Measurements from ENCODE around the gene UBAC1. TPM values are rescaled to one million over a fixed set of nuclear protein-coding genes. Genes with fewer than 3 reads are reported as not detected.
"Not testable (repeated sequence)": the region's sequence is repeated elsewhere in the genome, so short reads cannot be mapped to it uniquely, and the experiment has no call there.

Gene UBAC1
- total RNA-seq, 1 experiment from 2014 or later: 58.2 TPM

DNA sequence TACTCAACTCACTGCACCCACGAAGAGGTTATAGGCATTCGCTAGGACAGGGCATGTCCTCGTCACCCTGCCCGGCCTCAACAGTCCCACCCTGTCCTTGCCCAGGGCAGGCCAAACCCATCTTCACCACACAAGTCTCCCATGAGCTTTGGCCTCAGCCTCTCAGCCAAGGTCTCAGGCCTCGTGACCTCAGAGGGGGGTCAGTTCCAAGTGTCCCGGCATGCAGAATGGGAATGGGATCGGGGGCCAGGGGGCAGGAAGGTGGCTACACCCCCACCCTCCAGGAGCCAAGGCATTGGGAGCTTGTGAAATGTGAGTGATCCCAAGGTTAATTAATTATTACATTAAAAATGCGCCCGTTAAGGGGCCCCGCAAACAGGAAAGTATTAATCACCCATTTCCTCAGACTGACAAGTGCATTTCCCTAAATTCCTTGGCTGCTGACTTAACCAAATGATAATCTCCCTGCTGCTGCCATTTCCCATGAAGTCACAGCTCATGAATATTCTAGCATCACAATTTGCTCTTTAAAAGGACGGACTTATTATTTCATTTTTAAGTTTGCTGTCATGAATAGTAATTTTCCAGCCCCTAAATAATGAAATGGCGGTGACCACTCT lies 8.0 kb upstream of the UBAC1 start:
- H3K36me3 ChIP-seq (ENCODE audit: insufficient read depth, low read length, poor library complexity, severe bottlenecking): no peaks in the 10 kb centered on the region
- no peaks in the 10 kb centered on the region for H3K27me3 ChIP-seq (replicated peaks; ENCODE audit: insufficient read depth, low read depth, low read length, poor library complexity)
- ChIA-PET CTCF (interaction anchor here (0.5 to 1.3 kb wide), 3 partner anchors 20 to 665 kb away, joined by 3 to 7 read pairs (median 4); no protein-coding TSS in a partner anchor), POLR2A (ENCODE audit: low non-redundant PET) (interaction anchor here (0.7 kb wide), 1 partner anchor 485 kb away, joined by 5 read pairs; no protein-coding TSS in a partner anchor)
- peak; percentile 97 for DNase-seq (ENCODE audit: low spot score)
- peaks cover 63% of the 10 kb centered on the region for H3K4me1 ChIP-seq (ENCODE audit: insufficient read depth, low read length, poor library complexity, severe bottlenecking)
- no peaks in the 10 kb centered on the region for H3K9me3 ChIP-seq (ENCODE audit: low read depth, low read length, poor library complexity, severe bottlenecking)
- H3K27ac ChIP-seq (ENCODE audit: low read depth, low read length, poor library complexity, severe bottlenecking): peak overlapping the region; percentile 98
- no TSS peak for BruUV-seq (replicated peaks)
- intact Hi-C loops (cut with micrococcal nuclease; ENCODE audit: unreplicated experiment): loop anchor here (5.0 to 10.0 kb wide), 2 partner anchors 83 to 256 kb away; no protein-coding TSS in a partner anchor
- no peak for TF ChIP-seq CTCF (conservative IDR thresholded peaks at IDR 0.05; ENCODE audit: low read depth, low read length)
- no peak for TF ChIP-seq EZH2 (IDR thresholded peaks at IDR 0.05; ENCODE audit: borderline replicate concordance, low read depth, low read length, poor library complexity, severe bottlenecking)
- H3K4me3 ChIP-seq (ENCODE audit: low read depth, low read length, poor library complexity, severe bottlenecking): peak overlapping the region; percentile 14

DNA sequence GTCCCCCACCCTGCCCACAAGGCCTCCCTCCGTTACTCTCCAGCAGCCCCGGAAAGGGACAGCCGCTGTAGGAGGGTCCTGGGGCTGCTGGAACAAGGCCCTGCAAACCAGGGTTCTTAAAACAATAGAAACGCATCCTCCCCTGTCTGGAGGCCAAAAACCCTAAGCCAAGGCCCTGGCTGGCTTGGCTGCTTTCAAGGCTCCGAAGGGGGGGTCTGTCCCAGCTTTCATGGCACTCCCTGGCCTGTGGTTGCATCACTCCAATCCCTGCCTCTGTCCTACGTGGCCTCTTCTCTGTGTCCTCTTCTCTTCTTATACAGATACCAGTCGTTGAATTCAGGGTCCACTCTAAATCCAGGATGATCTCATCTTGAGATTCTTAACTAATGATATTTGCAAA lies 7.4 kb upstream of the UBAC1 start:
- no TSS peak for BruUV-seq (replicated peaks)
- peak overlapping the region; percentile 98 for H3K27ac ChIP-seq (ENCODE audit: low read depth, low read length, poor library complexity, severe bottlenecking)

DNA sequence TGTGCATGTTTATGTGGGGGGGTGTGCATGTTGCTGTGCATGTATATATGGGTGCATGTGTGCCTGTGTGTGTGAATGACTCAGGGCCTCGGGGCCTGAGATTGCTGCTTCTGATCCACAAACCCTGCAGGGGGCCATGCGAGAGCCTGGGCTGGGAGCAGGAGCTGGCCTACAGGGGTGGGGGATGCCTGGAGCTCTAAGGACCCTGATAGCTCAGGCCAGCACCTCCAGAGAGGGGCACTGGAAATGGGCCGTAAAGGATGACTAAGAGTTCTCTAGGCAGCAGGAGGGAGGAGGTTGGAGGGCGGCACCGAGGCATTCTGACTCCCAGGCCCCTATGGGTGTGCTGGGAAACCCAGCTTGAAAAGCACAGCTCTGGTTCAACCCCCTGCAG lies 6.9 kb upstream of the UBAC1 start:
- Histone ChIP-seq H3K36me3 (ENCODE audit: insufficient read depth, low read length, poor library complexity, severe bottlenecking) (no peaks in the 10 kb centered on the region), H3K4me3 (ENCODE audit: low read depth, low read length, poor library complexity, severe bottlenecking) (no peak overlapping the region), H3K4me1 (ENCODE audit: insufficient read depth, low read length, poor library complexity, severe bottlenecking) (peaks cover 52% of the 10 kb centered on the region), H3K9me3 (ENCODE audit: low read depth, low read length, poor library complexity, severe bottlenecking) (no peaks in the 10 kb centered on the region), H3K27me3 (replicated peaks; ENCODE audit: insufficient read depth, low read depth, low read length, poor library complexity) (no peaks in the 10 kb centered on the region), H3K27ac (ENCODE audit: low read depth, low read length, poor library complexity, severe bottlenecking) (peak overlapping the region; percentile 98)
- no TSS peak for BruUV-seq (replicated peaks)
- TF ChIP-seq CTCF (conservative IDR thresholded peaks at IDR 0.05; ENCODE audit: low read depth, low read length) (no peak), EZH2 (IDR thresholded peaks at IDR 0.05; ENCODE audit: borderline replicate concordance, low read depth, low read length, poor library complexity, severe bottlenecking) (no peak)
- CTCF ChIA-PET: interaction anchor here (1.0 to 2.0 kb wide), 3 partner anchors 62 to 299 kb away, joined by 3 to 13 read pairs (median 4); no protein-coding TSS in a partner anchor
- DNase-seq (ENCODE audit: low spot score): peak; percentile 69
- intact Hi-C loops (cut with micrococcal nuclease; ENCODE audit: unreplicated experiment): loop anchor here (5.0 to 10.0 kb wide), 2 partner anchors 84 to 257 kb away; no protein-coding TSS in a partner anchor
- POLR2A ChIA-PET (ENCODE audit: low non-redundant PET): interaction anchor here (0.5 kb wide), 1 partner anchor 156 kb away, joined by 7 read pairs; no protein-coding TSS in a partner anchor

More for the DNA sequence above, 7.4 kb upstream of the UBAC1 start:
- ChIA-PET CTCF (interaction anchor here (0.5 to 2.0 kb wide), 4 partner anchors 62 to 666 kb away, joined by 3 to 13 read pairs (median 5); no protein-coding TSS in a partner anchor), POLR2A (ENCODE audit: low non-redundant PET) (no interaction called here)
- intact Hi-C loops (cut with micrococcal nuclease; ENCODE audit: unreplicated experiment): loop anchor here (5.0 to 10.0 kb wide), 2 partner anchors 84 to 256 kb away; no protein-coding TSS in a partner anchor
- Histone ChIP-seq H3K4me1 (ENCODE audit: insufficient read depth, low read length, poor library complexity, severe bottlenecking) (peaks cover 57% of the 10 kb centered on the region), H3K36me3 (ENCODE audit: insufficient read depth, low read length, poor library complexity, severe bottlenecking) (no peaks in the 10 kb centered on the region), H3K27me3 (replicated peaks; ENCODE audit: insufficient read depth, low read depth, low read length, poor library complexity) (no peaks in the 10 kb centered on the region), H3K9me3 (ENCODE audit: low read depth, low read length, poor library complexity, severe bottlenecking) (no peaks in the 10 kb centered on the region), H3K4me3 (ENCODE audit: low read depth, low read length, poor library complexity, severe bottlenecking) (peak overlapping the region; percentile 14)
- peak; percentile 69 for DNase-seq (ENCODE audit: low spot score)
- TF ChIP-seq CTCF (conservative IDR thresholded peaks at IDR 0.05; ENCODE audit: low read depth, low read length) (no peak), EZH2 (IDR thresholded peaks at IDR 0.05; ENCODE audit: borderline replicate concordance, low read depth, low read length, poor library complexity, severe bottlenecking) (no peak)

DNA sequence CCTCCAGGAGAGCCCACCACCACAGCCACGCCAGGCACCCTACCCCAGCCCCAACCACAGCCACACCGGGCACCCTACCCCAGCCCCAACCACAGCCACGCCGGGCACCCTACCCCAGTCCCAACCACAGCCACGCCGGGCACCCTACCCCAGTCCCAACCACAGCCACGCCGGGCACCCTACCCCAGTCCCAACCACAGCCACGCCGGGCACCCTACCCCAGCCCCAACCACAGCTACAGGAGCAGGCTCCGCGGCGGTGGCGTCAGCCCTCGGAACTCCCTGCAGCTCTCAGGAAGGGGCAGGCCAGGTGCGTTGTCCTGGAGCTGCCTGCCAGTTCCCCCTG lies 5.7 kb upstream of the UBAC1 start:
- DNase-seq (ENCODE audit: low spot score); H3K36me3 ChIP-seq (ENCODE audit: insufficient read depth, low read length, poor library complexity, severe bottlenecking); H3K4me3 ChIP-seq (ENCODE audit: low read depth, low read length, poor library complexity, severe bottlenecking); BruUV-seq (replicated peaks); H3K9me3 ChIP-seq (ENCODE audit: low read depth, low read length, poor library complexity, severe bottlenecking); POLR2A ChIA-PET (ENCODE audit: low non-redundant PET); H3K27me3 ChIP-seq (replicated peaks; ENCODE audit: insufficient read depth, low read depth, low read length, poor library complexity): not testable (repeated sequence)
- CTCF ChIA-PET: interaction anchor here (0.6 to 2.0 kb wide), 3 partner anchors 123 to 173 kb away, joined by 4 to 13 read pairs (median 6); no protein-coding TSS in a partner anchor
- intact Hi-C loops (cut with micrococcal nuclease; ENCODE audit: unreplicated experiment): loop anchor here (1.0 to 10.0 kb wide), 3 partner anchors 85 to 258 kb away; no protein-coding TSS in a partner anchor
- Histone ChIP-seq H3K4me1 (ENCODE audit: insufficient read depth, low read length, poor library complexity, severe bottlenecking) (peaks cover 54% of the 10 kb centered on the region), H3K27ac (ENCODE audit: low read depth, low read length, poor library complexity, severe bottlenecking) (peak overlapping the region; percentile 40)
